ENCODE results near the gene HMGCS1.
"Not testable (repeated sequence)": the region's sequence is repeated elsewhere in the genome, so short reads cannot be mapped to it uniquely, and the experiment has no call there.

Gene HMGCS1

DNA sequence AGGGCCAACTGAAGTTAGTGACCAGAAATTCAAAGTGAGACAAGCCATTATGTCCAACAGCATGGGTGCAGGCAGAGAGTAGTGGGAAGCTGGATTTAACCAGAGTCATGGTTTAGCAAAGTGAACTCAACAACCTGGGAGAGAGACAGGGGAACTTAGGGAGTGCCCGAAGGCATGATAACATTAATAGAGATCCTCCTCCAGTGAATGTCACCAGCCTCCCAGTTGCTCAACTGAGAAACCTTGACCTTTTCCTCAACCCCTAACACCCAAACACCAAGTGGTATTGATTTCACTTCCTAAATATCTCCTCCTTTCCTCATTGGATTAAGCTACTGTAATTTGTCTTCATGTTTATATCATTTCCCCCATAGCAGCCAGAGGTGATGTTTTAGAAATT lies 42.6 kb downstream of the HMGCS1 start:
- DNase-seq, result no peak

DNA sequence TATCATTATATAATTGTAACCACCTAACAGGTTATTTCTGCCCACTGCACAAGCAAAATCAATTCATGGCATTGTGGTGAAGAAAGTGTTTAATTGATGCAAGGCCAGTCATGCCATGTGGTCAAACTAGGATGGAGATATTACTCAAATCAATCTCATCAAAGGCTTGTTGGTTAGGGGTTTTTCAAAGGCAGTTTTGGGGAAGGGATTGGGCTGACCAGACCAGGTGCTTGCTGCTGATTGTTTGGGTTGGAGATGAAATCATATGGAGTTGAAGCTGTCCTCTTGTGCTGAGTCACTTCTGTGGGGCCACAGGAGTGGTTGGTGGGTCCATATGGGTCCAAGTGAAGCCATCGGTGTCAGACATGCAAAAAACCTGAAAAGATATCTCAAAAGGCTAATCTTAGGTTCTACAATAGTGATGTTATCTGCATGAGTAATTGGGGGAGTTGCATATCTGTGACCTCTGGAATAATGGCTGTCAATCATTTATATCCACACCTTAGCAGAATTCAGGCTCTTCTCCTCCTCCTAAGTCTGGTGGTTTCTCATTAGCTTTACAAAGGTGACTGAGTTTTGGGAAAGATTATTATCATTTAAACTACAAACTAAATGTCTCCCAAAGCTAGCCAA lies 44.9 kb downstream of the HMGCS1 start:
- no peak for DNase-seq

DNA sequence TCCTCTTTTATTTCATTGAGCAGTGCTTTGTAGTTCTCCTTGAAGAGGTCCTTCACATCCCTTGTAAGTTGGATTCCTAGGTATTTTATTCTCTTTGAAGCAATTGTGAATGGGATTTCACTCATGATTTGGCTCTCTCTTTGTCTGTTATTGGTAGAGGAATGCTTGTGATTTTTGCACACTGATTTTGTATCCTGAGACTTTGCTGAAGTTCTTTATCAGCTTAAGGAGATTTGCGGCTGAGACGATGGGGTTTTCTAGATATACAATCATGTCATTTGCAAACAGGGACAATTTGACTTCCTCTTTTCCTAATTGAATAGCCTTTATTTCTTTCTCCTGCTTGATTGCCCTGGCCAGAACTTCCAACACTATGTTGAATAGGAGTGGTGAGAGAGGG lies 50.9 kb downstream of the HMGCS1 start:
- DNase-seq, result not testable (repeated sequence)

DNA sequence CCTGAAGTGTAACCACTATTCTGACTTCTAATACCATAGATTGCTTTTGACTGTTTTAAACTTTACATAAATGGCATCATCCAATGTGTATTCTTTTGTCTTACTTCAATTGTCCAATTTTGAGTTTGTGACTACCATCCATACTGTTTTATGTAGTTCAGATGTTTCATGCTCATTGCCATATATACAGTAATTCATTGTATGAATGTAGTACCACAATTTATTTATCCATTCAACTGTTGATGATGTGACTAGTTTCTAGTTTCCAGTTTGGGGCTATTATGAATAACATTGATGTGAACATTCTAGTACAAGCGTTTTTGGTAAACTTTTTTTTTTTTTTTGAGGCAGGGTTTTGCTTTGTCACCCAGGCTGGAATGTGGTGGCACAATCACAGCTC lies 55.1 kb downstream of the HMGCS1 start:
- no peak for DNase-seq

DNA sequence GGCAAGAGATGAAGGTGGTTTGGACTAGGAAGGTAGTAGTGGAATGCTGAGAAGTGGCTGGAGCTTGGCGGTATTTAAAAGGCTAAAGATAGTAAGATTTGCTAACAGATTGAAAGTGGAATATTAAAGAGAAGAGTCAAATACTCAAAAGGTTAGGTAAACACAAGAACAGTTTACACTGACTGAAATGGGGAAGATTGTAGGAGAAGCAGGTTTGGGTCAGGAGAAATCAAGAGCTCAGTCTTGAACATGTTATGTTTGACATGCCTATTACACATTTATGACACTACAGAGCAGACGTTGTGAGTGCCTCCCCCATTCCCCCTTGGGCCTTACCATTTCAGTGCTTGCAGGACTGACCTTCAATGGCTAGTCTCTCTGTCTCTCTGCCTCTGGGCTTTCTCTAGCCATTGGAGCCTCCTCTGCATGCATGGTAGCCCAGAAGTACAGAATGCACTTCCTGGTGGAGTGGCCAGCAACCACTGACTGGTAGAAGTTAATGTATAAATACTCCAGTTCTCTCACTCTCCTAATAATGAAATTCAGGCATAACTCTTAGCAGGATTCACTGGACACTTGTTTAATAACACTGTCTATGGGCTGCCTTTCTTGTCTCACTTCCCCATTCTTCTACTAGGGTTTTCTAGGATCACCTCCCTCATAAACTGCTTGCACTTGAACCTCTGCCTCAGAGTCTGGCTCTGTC lies 56.8 kb downstream of the HMGCS1 start:
- no peak for DNase-seq

DNA sequence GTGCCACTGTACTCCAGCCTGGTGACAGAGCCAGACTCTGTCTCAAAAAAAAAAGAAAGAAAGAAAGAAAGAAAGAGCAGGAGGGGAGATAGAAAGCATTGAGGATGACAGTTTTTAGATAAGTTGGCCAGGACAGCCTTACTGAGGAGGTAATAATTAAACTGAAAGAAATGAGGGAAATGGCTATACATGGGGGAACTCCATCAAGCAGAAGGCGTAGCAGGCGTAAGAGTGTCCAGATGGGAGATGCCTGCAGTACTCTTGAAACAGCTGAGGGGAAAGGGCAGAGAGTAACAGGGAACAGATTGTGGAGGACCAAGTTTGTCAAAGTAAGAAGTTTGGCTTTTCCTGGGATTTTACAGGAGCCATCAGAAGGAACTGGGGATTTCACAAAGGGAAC lies 57.5 kb downstream of the HMGCS1 start:
- DNase-seq, result no peak

DNA sequence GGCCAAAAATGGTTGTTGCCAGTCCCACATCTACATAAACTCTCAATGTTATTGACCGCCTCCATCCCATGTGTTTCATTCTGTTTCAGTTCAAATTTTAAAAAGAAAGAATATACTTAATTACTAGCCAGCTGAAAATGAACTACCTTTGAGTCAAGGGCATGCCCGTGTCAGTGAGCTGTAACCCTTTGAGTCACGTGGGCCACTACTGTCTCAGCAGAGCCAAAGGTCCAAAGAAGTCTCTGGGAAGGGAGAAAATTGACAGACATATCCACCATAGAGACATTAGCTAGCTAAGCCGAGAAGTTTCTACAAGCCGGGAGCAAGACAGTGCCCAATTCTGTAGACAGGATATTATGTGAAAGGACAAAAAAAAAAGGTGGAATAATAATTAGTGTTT lies 61.5 kb downstream of the HMGCS1 start:
- DNase-seq, result no peak

DNA sequence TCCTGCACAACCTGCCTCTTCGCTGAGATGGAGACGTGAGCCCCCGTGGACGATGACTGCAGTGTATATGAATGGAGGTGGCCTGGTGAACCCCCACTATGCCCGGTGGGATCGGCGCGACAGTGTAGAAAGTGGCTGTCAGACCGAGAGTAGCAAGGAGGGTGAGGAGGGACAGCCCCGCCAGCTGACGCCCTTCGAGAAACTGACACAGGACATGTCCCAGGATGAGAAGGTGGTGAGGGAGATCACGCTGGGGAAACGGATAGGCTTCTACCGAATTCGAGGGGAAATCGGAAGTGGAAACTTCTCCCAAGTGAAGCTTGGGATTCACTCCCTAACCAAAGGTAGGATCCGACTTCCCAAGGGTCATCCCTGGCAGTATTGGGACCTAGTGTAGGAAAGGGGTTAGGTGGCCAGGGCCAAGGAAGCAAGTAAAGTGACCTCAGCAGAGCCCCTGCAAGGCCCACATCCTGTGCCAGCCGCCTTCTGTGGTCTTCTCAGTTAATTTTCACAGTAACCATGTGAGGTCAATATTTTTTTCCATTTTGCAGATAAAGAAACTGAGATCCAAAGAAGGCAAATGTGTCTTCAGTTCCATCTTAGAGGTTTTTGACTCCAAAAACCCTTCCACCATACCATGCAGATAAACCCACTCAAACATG lies 67.4 kb downstream of the HMGCS1 start:
- no peak for DNase-seq

DNA sequence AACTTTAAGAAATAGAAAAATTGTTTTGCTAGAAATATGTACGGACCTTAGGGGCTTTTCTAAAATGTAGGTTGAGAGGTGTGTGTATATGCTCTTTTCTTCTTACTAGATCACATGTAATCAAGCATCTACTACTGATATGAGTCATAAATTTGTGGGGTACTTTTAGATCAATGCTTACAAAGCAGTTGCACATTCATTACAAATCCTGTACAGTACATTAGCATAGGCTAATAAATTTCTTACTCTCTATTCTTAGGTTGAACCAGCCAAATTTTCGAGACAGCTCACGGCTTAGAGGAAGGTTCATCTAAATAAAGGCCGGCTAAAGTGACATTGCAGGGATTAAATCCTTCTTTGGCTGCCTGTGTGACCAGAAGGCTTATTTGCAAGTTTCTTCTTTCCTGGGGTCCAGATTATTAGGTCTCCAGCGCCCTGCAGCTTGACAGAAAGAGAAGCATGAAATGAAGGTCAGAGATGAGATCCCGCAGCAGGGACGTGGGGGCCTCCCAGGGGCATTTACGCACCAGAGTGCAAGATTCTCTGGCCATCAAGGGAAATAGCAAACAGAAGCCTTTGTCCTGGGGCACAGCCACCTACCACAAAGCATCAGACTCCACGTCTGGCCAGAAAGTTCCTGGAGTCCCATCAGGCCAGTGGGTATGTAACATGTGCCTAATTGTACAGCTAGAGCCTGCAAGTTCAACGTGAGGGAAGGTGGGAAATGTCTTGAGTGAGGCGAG lies 68.2 kb downstream of the HMGCS1 start:
- no peak for DNase-seq

DNA sequence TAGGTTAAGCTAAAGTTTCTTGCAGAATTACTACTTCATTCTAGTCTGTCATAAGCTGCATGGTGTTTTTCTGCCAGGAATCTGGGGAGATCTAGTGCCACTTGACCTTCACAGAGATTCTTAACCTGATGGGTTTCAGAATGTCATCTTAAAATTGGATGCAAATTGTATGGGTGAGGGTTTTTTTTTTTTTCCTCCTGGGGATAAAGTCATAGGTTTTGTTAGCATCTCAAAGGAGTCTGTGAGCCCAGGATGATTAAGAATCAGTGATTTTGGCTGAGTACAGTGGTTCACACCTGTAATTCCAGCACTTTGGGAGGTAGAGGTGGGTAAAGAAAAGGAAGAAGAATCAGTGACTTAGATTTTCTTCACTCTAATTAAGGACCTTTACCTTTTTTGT lies 69.9 kb downstream of the HMGCS1 start:
- no peak for DNase-seq

DNA sequence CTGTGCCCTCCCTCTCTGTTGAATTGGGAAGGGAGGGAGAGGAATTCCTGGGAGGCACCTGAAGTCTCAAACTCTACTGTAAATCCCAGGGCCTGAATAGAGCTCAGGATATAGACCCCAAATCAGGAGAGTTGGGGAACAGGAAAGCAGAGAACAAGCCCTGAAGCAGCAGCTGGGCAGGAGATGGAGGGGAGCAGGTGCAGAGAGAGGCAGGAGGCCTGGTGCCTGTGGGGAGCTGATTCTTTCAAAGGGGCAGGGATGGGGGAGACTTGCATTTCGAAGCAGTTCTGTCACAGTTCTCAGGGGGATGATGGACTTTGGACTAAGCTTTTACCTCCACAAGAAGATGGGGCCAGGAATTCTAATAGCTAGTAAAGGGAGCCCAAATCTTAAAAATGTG lies 71.0 kb downstream of the HMGCS1 start:
- DNase-seq, result no peak
